AG20443 (cell line): Measurements from ENCODE around the gene LYPD4.

ENCODE experiments used
- DNase-seq: peaks from one replicate; pipeline ENCODE4 v3.0.0; 2012; ENCODE audit warnings: low spot score, mixed read lengths

Gene LYPD4

GRCh38 chr19:41850381-41850780, 5.9 kb upstream of the LYPD4 start:
- DNase-seq, result no peak

- DNase-seq, result no peak
Observed at GRCh38 chr19:41849067-41849466, 4.6 kb upstream of the LYPD4 start.

- DNase-seq, result no peak
Observed at GRCh38 chr19:41848666-41849065, 4.2 kb upstream of the LYPD4 start.

GRCh38 chr19:41847351-41848105, 3.0 kb upstream of the LYPD4 start:
- no peak for DNase-seq

- no peak for DNase-seq
Observed at GRCh38 chr19:41845051-41845590, 638 bp upstream of the LYPD4 start.

GRCh38 chr19:41845001-41845050, 343 bp upstream of the LYPD4 start, which contains the start of gene DMRTC2:
Gene DMRTC2, plus strand, starts transcription at chr19:41845042. Its CDS starts 2,387 bp downstream, at chr19:41847429.
- no peak for DNase-seq

GRCh38 chr19:41843371-41843770, 1.1 kb downstream of the LYPD4 start:
- no peak for DNase-seq

- DNase-seq, result no peak
Observed at GRCh38 chr19:41839211-41839610, 5.3 kb downstream of the LYPD4 start.

GRCh38 chr19:41837981-41838708, 6.3 kb downstream of the LYPD4 start:
- no peak for DNase-seq

GRCh38 chr19:41821003-41821735, 23.3 kb downstream of the LYPD4 start:
- DNase-seq, result peak; percentile 50

- DNase-seq, result no peak
Observed at GRCh38 chr19:41816761-41817160, 27.7 kb downstream of the LYPD4 start.

- DNase-seq, result no peak
Observed at GRCh38 chr19:41815301-41815700, 29.2 kb downstream of the LYPD4 start.

- no peak for DNase-seq
Observed at GRCh38 chr19:41813911-41814310, 30.6 kb downstream of the LYPD4 start.

GRCh38 chr19:41811981-41812380, 32.5 kb downstream of the LYPD4 start:
- no peak for DNase-seq

- no peak for DNase-seq
Observed at GRCh38 chr19:41811036-41811435, 33.4 kb downstream of the LYPD4 start.

GRCh38 chr19:41810301-41810700, 34.2 kb downstream of the LYPD4 start:
- DNase-seq, result no peak

GRCh38 chr19:41808663-41809566, 35.6 kb downstream of the LYPD4 start:
- DNase-seq, result no peak

GRCh38 chr19:41807176-41807575, 37.3 kb downstream of the LYPD4 start:
- DNase-seq, result no peak

- DNase-seq, result no peak
Observed at GRCh38 chr19:41804336-41804735, 40.1 kb downstream of the LYPD4 start.

GRCh38 chr19:41802770-41803169, 41.7 kb downstream of the LYPD4 start:
- DNase-seq, result no peak

- DNase-seq, result no peak
Observed at GRCh38 chr19:41801792-41802211, 42.7 kb downstream of the LYPD4 start.

- no peak for DNase-seq
Observed at GRCh38 chr19:41801031-41801430, 43.5 kb downstream of the LYPD4 start.
